ENCODE data around the gene DLX6.

- no peak for TF ChIP-seq CTCF (conservative IDR thresholded peaks at IDR 0.05; ENCODE audit: low read length)
- no peak for TF ChIP-seq EZH2phosphoT487 (IDR thresholded peaks at IDR 0.05; ENCODE audit: borderline replicate concordance, low read depth, low read length)
These were observed 37.9 kb downstream of the DLX6 start for GRCh38 chr7:97043281-97043680.
